ENCODE data around the gene FCMR. TPM values are rescaled to one million over a fixed set of nuclear protein-coding genes. Genes with fewer than 3 reads are reported as not detected.

Gene FCMR
- total RNA-seq, 3 donors from 2014 or later: 1.6 to 5.6 (median 4.6) TPM

DNA sequence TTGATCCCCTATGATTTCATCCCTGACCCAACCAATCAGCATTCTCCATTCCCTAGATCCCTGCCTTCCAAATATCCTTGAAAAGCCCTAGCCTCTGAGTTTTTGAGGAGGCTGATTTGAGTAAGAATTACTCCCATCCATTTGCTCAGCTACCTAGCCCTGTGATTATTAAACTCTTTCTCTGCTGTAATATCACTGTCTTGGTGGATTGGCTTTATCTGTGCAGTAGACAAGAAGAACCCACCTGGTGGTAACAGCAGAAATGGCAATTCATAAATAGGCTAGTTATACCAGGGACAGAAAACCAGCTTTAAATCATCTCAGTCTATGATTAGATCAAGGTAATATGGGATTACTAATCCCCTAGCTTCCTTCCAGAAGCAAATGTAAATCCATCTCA lies 43.3 kb downstream of the FCMR start:
- DNase-seq (no peak), ATAC-seq (no peak)
- Histone ChIP-seq H3K36me3 (ENCODE audit: low read depth) (no peaks in the 10 kb centered on the region), H3K4me1 (ENCODE audit: low read depth) (no peaks in the 10 kb centered on the region), H3K9me3 (peaks cover 17% of the 10 kb centered on the region), H3K4me3 (no peak overlapping the region)
- TF ChIP-seq, protein P1, sequence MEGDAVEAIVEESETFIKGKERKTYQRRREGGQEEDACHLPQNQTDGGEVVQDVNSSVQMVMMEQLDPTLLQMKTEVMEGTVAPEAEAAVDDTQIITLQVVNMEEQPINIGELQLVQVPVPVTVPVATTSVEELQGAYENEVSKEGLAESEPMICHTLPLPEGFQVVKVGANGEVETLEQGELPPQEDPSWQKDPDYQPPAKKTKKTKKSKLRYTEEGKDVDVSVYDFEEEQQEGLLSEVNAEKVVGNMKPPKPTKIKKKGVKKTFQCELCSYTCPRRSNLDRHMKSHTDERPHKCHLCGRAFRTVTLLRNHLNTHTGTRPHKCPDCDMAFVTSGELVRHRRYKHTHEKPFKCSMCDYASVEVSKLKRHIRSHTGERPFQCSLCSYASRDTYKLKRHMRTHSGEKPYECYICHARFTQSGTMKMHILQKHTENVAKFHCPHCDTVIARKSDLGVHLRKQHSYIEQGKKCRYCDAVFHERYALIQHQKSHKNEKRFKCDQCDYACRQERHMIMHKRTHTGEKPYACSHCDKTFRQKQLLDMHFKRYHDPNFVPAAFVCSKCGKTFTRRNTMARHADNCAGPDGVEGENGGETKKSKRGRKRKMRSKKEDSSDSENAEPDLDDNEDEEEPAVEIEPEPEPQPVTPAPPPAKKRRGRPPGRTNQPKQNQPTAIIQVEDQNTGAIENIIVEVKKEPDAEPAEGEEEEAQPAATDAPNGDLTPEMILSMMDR (IDR thresholded peaks at IDR 0.05): no peak
- intact Hi-C loops (cut with DNase I, micrococcal nuclease): no loop called here

DNA sequence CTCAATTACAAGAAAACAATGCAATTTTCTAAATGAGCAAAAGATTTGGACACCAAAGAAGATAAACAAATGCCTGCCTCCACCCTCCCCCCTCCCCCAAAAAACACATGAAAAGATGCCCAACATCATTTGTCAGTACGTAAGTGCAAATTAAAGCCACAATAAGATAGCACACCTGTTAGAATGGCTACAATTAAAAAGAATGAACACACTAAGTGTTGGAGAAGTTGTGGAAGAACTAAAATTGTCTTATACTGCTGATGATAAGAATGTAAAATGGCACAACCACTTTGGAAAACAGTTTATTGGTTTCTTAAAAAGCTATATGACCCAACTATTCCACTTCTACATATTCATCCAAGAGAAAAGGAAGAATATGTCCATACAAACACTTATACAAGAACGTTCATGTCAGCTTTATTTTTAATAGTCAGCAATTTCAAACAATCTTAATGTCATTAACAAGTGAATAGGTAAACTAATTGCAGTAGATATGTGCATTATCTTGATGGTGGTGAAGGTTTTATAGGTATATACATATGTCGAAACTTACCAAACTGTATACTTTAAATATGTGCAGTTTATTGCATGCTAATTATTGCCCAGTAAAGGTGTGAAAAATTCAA lies 45.9 kb downstream of the FCMR start:
- ATAC-seq (no peak), DNase-seq (no peak)
- no peaks in the 10 kb centered on the region for H3K36me3 ChIP-seq (ENCODE audit: low read depth)
- H3K4me3 ChIP-seq: no peak overlapping the region
- intact Hi-C loops (cut with DNase I, micrococcal nuclease): no loop called here
- peaks cover 17% of the 10 kb centered on the region for H3K9me3 ChIP-seq
- TF ChIP-seq, protein P1 (IDR thresholded peaks at IDR 0.05): no peak
- H3K4me1 ChIP-seq (ENCODE audit: low read depth): no peaks in the 10 kb centered on the region

DNA sequence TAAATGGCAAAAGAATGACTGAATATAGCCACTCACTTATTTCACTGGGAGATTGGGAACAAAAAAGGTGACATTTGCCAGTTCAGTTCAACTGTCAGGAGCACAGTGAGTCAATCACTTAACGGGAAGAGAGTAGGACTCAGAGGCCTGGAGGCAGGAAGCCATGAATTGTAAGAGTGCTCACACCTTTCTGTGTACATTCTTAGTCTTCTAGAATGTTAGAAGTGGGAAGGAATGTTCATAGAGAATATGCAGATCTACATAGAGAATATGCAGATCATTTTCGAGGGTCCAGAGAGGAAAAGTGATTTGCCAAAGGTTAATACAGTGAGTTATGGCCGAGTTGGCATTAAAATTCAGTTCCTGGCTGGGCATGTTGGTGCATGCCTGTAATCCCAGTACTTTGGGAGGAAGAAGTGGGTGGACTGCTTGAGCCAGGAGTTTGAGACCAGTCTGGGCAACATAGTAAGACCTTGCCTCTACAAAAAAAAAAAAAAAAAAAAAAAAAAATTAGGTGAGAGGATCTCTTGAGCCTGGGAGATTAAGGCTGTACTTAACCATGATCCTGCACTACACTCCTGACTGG lies 48.0 kb downstream of the FCMR start:
- TF ChIP-seq, protein P1 (IDR thresholded peaks at IDR 0.05): no peak
- Histone ChIP-seq H3K4me3 (no peak overlapping the region), H3K4me1 (ENCODE audit: low read depth) (no peaks in the 10 kb centered on the region), H3K36me3 (ENCODE audit: low read depth) (no peaks in the 10 kb centered on the region), H3K9me3 (peaks cover 13% of the 10 kb centered on the region)
- intact Hi-C loops (cut with DNase I, micrococcal nuclease): no loop called here
- DNase-seq: no peak
- no peak for ATAC-seq

- Histone ChIP-seq H3K4me3 (no peak overlapping the region), H3K9me3 (peaks cover 5% of the 10 kb centered on the region), H3K36me3 (ENCODE audit: low read depth) (no peaks in the 10 kb centered on the region), H3K4me1 (ENCODE audit: low read depth) (no peaks in the 10 kb centered on the region)
- intact Hi-C loops (cut with DNase I, micrococcal nuclease): no loop called here
- no peak for DNase-seq
- no peak for ATAC-seq
- TF ChIP-seq, protein P1 (IDR thresholded peaks at IDR 0.05): no peak
These were observed 49.6 kb downstream of the FCMR start for GRCh38 chr1:206872139-206872538.

DNA sequence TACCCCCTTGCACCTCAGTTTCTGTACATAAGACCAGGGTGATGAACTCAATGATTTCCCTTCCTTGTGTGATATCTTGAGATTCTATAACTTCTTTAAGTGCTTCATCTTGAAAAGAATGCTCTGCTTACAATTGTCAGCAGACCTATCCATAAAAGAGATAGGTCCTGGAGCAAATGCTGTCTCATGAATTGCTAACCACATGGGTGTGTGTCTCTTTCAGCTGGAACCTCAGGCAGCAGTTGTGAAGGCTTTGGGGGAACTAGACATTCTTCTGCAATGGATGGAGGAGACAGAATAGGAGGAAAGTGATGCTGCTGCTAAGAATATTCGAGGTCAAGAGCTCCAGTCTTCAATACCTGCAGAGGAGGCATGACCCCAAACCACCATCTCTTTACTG lies 53.5 kb downstream of the FCMR start:
- H3K4me3 ChIP-seq: no peak overlapping the region
- intact Hi-C loops (cut with DNase I, micrococcal nuclease): no loop called here
- H3K36me3 ChIP-seq (ENCODE audit: low read depth): no peaks in the 10 kb centered on the region
- no peak for DNase-seq
- TF ChIP-seq, protein P1 (IDR thresholded peaks at IDR 0.05): no peak
- no peaks in the 10 kb centered on the region for H3K9me3 ChIP-seq
- no peaks in the 10 kb centered on the region for H3K4me1 ChIP-seq (ENCODE audit: low read depth)
- ATAC-seq: no peak

Data from mucosa of descending colon (tissue), 3 donors.